ENCODE data around the gene EP400.
"Not testable (repeated sequence)": the region's sequence is repeated elsewhere in the genome, so short reads cannot be mapped to it uniquely, and the experiment has no call there.

EP400 gene

GRCh38 chr12:132047630-132048029 lies 97.9 kb downstream of the EP400 start:
- not testable (repeated sequence) for H3K27me3 ChIP-seq (replicated peaks; ENCODE audit: control insufficient read depth, insufficient read depth, low read length); H3K4me3 ChIP-seq (ENCODE audit: low read length); H3K9ac ChIP-seq (ENCODE audit: low read length); H3K9me3 ChIP-seq (ENCODE audit: control insufficient read depth, low read length); DNase-seq (ENCODE audit: low read depth); H3K4me1 ChIP-seq (ENCODE audit: control insufficient read depth, insufficient read depth, low read length)
- H3K36me3 ChIP-seq (ENCODE audit: control insufficient read depth, insufficient read depth, low read length, severe bottlenecking) = peaks cover 83% of the 10 kb centered on the region

DNA sequence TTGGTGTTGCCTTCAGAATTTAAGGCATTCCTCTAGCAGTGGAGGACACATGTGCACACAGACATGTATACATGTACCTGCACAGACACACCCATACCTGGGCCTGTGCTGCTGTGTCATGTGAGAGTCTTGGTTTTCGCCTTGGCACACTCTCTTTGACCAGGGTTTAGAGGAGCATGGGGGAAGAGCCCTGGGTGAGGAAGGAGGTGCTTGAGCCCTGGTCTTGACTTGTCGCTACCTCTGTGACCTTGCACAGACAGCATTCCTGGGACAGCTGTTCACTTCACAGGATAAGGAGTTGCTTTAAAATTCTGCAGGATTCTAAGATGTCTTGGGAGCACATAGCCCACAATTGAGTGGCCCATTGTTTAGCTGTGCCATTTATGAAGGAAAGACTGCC lies 99.7 kb downstream of the EP400 start:
- H3K27me3 ChIP-seq (replicated peaks; ENCODE audit: control insufficient read depth, insufficient read depth, low read length) = no peaks in the 10 kb centered on the region
- H3K36me3 ChIP-seq (ENCODE audit: control insufficient read depth, insufficient read depth, low read length, severe bottlenecking) = peaks cover 81% of the 10 kb centered on the region
- no peak overlapping the region for H3K9ac ChIP-seq (ENCODE audit: low read length)
- no peak for DNase-seq (ENCODE audit: low read depth)
- H3K4me1 ChIP-seq (ENCODE audit: control insufficient read depth, insufficient read depth, low read length) = no peaks in the 10 kb centered on the region
- no peaks in the 10 kb centered on the region for H3K9me3 ChIP-seq (ENCODE audit: control insufficient read depth, low read length)
- no peak overlapping the region for H3K4me3 ChIP-seq (ENCODE audit: low read length)

DNA sequence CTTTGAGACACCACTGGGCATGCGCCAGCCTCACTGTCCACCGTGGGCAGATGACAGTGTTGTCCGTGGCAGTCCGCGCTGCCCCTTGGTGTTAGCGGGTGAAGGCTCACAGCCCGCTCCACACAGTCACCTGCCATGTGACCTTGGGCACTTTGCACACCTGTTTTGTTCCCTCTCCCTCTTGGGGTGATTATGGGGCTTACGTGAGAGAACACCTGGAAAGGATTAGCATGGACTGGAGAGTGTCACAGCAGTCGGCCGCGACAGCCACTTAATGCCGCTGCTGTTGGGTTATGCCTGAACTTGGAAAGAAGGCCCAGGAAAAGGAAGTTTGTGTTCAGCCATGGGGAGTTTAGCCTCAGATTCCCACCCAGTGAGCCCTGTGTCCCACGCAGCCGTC lies 100.1 kb downstream of the EP400 start:
- peaks cover 81% of the 10 kb centered on the region for H3K36me3 ChIP-seq (ENCODE audit: control insufficient read depth, insufficient read depth, low read length, severe bottlenecking)
- no peak for DNase-seq (ENCODE audit: low read depth)

DNA sequence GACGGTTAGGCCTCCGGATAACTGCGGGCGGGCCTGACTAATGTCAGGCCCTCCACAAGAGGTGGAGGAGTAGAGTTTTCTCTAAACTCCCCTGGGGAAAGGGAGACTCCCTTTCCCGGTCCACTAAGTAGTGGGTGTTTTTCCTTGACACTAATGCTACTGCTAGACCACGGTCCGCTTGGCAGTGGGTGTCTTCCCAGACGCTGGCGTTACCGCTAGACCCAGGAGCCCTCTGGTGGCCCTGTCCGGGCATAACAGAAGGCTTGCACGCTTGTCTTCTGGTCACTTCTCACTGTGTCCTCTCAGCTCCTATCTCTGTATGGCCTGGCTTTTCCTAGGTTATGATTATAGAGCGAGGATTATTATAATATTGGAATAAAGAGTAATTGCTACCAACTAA lies 102.0 kb downstream of the EP400 start:
- not testable (repeated sequence) for H3K4me3 ChIP-seq (ENCODE audit: low read length); H3K27me3 ChIP-seq (replicated peaks; ENCODE audit: control insufficient read depth, insufficient read depth, low read length); H3K9me3 ChIP-seq (ENCODE audit: control insufficient read depth, low read length); H3K9ac ChIP-seq (ENCODE audit: low read length); H3K4me1 ChIP-seq (ENCODE audit: control insufficient read depth, insufficient read depth, low read length); DNase-seq (ENCODE audit: low read depth)
- peaks cover 80% of the 10 kb centered on the region for H3K36me3 ChIP-seq (ENCODE audit: control insufficient read depth, insufficient read depth, low read length, severe bottlenecking)

More for the DNA sequence above, 100.1 kb downstream of the EP400 start:
- Histone ChIP-seq H3K4me1 (ENCODE audit: control insufficient read depth, insufficient read depth, low read length) (no peaks in the 10 kb centered on the region), H3K9me3 (ENCODE audit: control insufficient read depth, low read length) (no peaks in the 10 kb centered on the region), H3K9ac (ENCODE audit: low read length) (no peak overlapping the region), H3K4me3 (ENCODE audit: low read length) (no peak overlapping the region), H3K27me3 (replicated peaks; ENCODE audit: control insufficient read depth, insufficient read depth, low read length) (no peaks in the 10 kb centered on the region)

GRCh38 chr12:132052196-132052932 lies 102.6 kb downstream of the EP400 start:
- no peak overlapping the region for H3K9ac ChIP-seq (ENCODE audit: low read length)
- H3K9me3 ChIP-seq (ENCODE audit: control insufficient read depth, low read length) = no peaks in the 10 kb centered on the region
- H3K27me3 ChIP-seq (replicated peaks; ENCODE audit: control insufficient read depth, insufficient read depth, low read length) = no peaks in the 10 kb centered on the region
- H3K36me3 ChIP-seq (ENCODE audit: control insufficient read depth, insufficient read depth, low read length, severe bottlenecking) = peaks cover 81% of the 10 kb centered on the region
- H3K4me3 ChIP-seq (ENCODE audit: low read length) = no peak overlapping the region
- no peaks in the 10 kb centered on the region for H3K4me1 ChIP-seq (ENCODE audit: control insufficient read depth, insufficient read depth, low read length)
- no peak for DNase-seq (ENCODE audit: low read depth)

DNA sequence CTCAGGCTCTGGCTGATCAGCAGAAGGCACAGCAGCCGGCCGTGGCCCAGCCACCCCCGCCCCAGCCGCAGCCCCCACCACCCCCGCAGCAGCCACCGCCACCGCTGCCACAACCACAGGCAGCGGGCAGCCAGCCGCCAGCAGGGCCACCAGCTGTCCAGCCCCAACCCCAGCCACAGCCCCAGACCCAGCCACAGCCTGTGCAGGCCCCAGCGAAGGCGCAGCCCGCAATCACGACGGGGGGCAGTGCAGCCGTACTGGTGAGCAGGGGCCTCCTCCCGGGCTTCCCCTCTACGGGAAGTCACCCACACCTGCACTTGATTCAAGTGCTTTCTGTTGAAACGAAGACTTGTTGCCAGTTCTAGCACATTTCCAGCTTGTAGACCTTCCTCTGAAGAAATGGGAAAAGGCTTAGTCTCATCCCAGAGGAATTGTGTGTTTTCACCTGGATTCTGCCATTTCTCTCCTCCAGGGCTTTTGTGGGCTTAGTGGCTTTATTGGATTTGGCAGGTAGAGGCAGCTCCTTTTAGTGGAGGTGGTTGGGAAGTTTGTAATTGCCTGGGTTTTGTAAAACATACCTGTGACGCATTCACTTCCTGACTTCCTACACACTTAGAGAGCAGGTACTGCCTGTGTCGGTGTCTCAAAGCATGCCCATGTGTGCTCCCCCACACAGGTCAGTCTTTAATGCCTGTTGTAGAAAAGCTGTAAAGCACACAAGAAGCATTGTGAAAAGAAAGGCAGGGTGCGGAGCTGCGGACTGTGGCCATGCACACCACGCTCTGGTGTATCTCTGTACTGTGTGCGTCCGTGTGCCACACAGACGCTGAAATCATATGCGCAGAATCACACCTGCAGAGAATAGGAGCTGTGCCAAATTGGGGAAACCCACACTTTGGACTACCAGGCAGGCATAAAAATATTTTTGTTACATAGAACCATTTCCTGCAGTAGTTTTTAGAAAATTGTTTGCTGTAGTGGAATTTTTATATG lies 103.9 kb downstream of the EP400 start:
- DNase-seq (ENCODE audit: low read depth) = no peak
- Histone ChIP-seq H3K9me3 (ENCODE audit: control insufficient read depth, low read length) (no peaks in the 10 kb centered on the region), H3K27me3 (replicated peaks; ENCODE audit: control insufficient read depth, insufficient read depth, low read length) (no peaks in the 10 kb centered on the region), H3K4me1 (ENCODE audit: control insufficient read depth, insufficient read depth, low read length) (no peaks in the 10 kb centered on the region), H3K36me3 (ENCODE audit: control insufficient read depth, insufficient read depth, low read length, severe bottlenecking) (peaks cover 89% of the 10 kb centered on the region), H3K9ac (ENCODE audit: low read length) (no peak overlapping the region), H3K4me3 (ENCODE audit: low read length) (no peak overlapping the region)

GRCh38 chr12:132054983-132055382 lies 105.2 kb downstream of the EP400 start:
- Histone ChIP-seq H3K9ac (ENCODE audit: low read length) (no peak overlapping the region), H3K36me3 (ENCODE audit: control insufficient read depth, insufficient read depth, low read length, severe bottlenecking) (peaks cover 87% of the 10 kb centered on the region), H3K9me3 (ENCODE audit: control insufficient read depth, low read length) (no peaks in the 10 kb centered on the region), H3K27me3 (replicated peaks; ENCODE audit: control insufficient read depth, insufficient read depth, low read length) (no peaks in the 10 kb centered on the region), H3K4me1 (ENCODE audit: control insufficient read depth, insufficient read depth, low read length) (no peaks in the 10 kb centered on the region), H3K4me3 (ENCODE audit: low read length) (no peak overlapping the region)
- DNase-seq (ENCODE audit: low read depth) = no peak

DNA sequence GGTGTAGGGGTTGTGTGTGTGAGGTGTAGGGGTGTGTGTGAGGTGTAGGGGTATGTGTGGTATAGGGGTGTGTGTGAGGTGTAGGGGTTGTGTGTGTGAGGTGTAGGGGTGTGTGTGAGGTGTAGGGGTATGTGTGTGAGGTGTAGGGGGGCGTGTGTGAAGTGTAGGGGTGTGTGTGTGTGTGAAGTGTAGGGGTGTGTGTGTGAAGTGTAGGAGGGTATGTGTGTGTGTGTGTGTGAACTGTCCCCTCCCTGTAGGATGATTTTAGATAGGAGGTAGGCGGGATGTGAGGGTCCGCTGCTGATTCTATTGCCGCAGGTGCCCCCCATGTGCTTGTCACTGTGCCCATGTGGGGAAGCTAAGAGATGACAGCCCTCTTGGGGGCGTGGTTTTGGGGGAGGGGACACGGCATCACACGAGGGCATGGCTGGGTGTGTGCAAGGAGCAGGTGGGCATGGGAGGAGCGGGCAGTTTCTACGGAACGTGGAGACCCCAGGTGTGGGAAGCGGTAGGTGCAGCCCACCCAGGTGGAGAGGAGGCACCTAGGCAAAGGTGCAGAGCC lies 105.9 kb downstream of the EP400 start:
- peaks cover 86% of the 10 kb centered on the region for H3K36me3 ChIP-seq (ENCODE audit: control insufficient read depth, insufficient read depth, low read length, severe bottlenecking)
- H3K4me1 ChIP-seq (ENCODE audit: control insufficient read depth, insufficient read depth, low read length) = no peaks in the 10 kb centered on the region
- H3K4me3 ChIP-seq (ENCODE audit: low read length) = no peak overlapping the region
- H3K9ac ChIP-seq (ENCODE audit: low read length) = no peak overlapping the region
- H3K9me3 ChIP-seq (ENCODE audit: control insufficient read depth, low read length) = no peaks in the 10 kb centered on the region
- no peaks in the 10 kb centered on the region for H3K27me3 ChIP-seq (replicated peaks; ENCODE audit: control insufficient read depth, insufficient read depth, low read length)
- no peak for DNase-seq (ENCODE audit: low read depth)

GRCh38 chr12:132056320-132056719 lies 106.6 kb downstream of the EP400 start:
- Histone ChIP-seq H3K4me1 (ENCODE audit: control insufficient read depth, insufficient read depth, low read length) (no peaks in the 10 kb centered on the region), H3K9ac (ENCODE audit: low read length) (no peak overlapping the region), H3K36me3 (ENCODE audit: control insufficient read depth, insufficient read depth, low read length, severe bottlenecking) (peaks cover 85% of the 10 kb centered on the region), H3K9me3 (ENCODE audit: control insufficient read depth, low read length) (no peaks in the 10 kb centered on the region), H3K4me3 (ENCODE audit: low read length) (no peak overlapping the region), H3K27me3 (replicated peaks; ENCODE audit: control insufficient read depth, insufficient read depth, low read length) (no peaks in the 10 kb centered on the region)
- no peak for DNase-seq (ENCODE audit: low read depth)

GRCh38 chr12:132056951-132057350 lies 107.2 kb downstream of the EP400 start:
- Histone ChIP-seq H3K9me3 (ENCODE audit: control insufficient read depth, low read length) (no peaks in the 10 kb centered on the region), H3K4me3 (ENCODE audit: low read length) (no peak overlapping the region), H3K27me3 (replicated peaks; ENCODE audit: control insufficient read depth, insufficient read depth, low read length) (no peaks in the 10 kb centered on the region), H3K4me1 (ENCODE audit: control insufficient read depth, insufficient read depth, low read length) (no peaks in the 10 kb centered on the region), H3K9ac (ENCODE audit: low read length) (no peak overlapping the region), H3K36me3 (ENCODE audit: control insufficient read depth, insufficient read depth, low read length, severe bottlenecking) (peaks cover 88% of the 10 kb centered on the region)
- DNase-seq (ENCODE audit: low read depth) = no peak

DNA sequence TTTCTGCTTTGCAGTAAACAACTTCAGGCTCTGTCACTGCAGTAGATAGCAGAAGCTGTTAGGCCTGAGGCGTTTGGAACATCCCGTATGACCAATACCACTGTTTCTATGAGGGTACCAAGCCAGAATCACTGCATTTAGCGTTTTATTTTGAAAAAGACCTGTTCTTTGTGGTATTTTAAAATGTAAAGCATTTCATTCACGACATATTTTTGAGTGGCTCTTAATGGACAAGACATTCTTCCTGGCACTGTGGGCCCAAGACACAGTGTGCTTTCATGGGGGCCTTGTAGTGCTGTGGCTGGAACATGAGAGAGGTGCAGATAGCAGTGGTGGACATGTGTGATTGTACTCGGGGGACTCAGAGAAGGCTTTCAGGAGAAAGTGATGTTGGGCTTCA lies 107.9 kb downstream of the EP400 start:
- H3K27me3 ChIP-seq (replicated peaks; ENCODE audit: control insufficient read depth, insufficient read depth, low read length) = no peaks in the 10 kb centered on the region
- peaks cover 87% of the 10 kb centered on the region for H3K36me3 ChIP-seq (ENCODE audit: control insufficient read depth, insufficient read depth, low read length, severe bottlenecking)
- no peak overlapping the region for H3K9ac ChIP-seq (ENCODE audit: low read length)
- no peaks in the 10 kb centered on the region for H3K9me3 ChIP-seq (ENCODE audit: control insufficient read depth, low read length)
- no peak for DNase-seq (ENCODE audit: low read depth)
- H3K4me3 ChIP-seq (ENCODE audit: low read length) = no peak overlapping the region
- no peaks in the 10 kb centered on the region for H3K4me1 ChIP-seq (ENCODE audit: control insufficient read depth, insufficient read depth, low read length)

All from adipocyte (in vitro differentiated cells).